ENCODE data around the gene NYNRIN. TPM values are rescaled to one million over a fixed set of nuclear protein-coding genes. Genes with fewer than 3 reads are reported as not detected.

NYNRIN gene
- total RNA-seq, 1 donor from 2014 or later: 8.0 TPM

- peak within 1 kb of the TSS; percentile 70 for H3K4me3 ChIP-seq
- intact Hi-C loops (cut with micrococcal nuclease): loop anchor here (5.0 kb wide), 1 partner anchor 65 kb away; no protein-coding TSS in a partner anchor
- H3K4me1 ChIP-seq: peaks cover 51% of the 10 kb centered on the region
- peak; percentile 75 for DNase-seq
- H3K27me3 ChIP-seq (ENCODE audit: low read depth): peaks cover 55% of the 10 kb centered on the region
- TF ChIP-seq CTCF (IDR thresholded peaks at IDR 0.05; ENCODE audit: borderline replicate concordance): no peak
- no peaks in the 10 kb centered on the region for H3K36me3 ChIP-seq
- no peaks in the 10 kb centered on the region for H3K9me3 ChIP-seq (replicated peaks)
- peak within 1 kb of the TSS; percentile 93 for H3K27ac ChIP-seq (replicated peaks)
Observed at GRCh38 chr14:24367514-24368211, 31.1 kb upstream of the NYNRIN start, which contains the start of gene NFATC4. Gene NFATC4, plus strand, starts transcription at chr14:24368184. Its CDS starts 157 bp downstream, at chr14:24368341.

GRCh38 chr14:24368212-24368561 lies 30.6 kb upstream of the NYNRIN start:
- H3K27ac ChIP-seq (replicated peaks): peak overlapping the region; percentile 93
- peaks cover 4% of the 10 kb centered on the region for H3K36me3 ChIP-seq
- H3K27me3 ChIP-seq (ENCODE audit: low read depth): peaks cover 55% of the 10 kb centered on the region
- no peak for DNase-seq
- H3K4me1 ChIP-seq: peaks cover 51% of the 10 kb centered on the region
- H3K4me3 ChIP-seq: peak overlapping the region; percentile 70
- no peak for TF ChIP-seq CTCF (IDR thresholded peaks at IDR 0.05; ENCODE audit: borderline replicate concordance)
- H3K9me3 ChIP-seq (replicated peaks): no peaks in the 10 kb centered on the region
- intact Hi-C loops (cut with micrococcal nuclease): loop anchor here (5.0 kb wide), 1 partner anchor 64 kb away; no protein-coding TSS in a partner anchor

GRCh38 chr14:24368562-24369252 lies 30.1 kb upstream of the NYNRIN start:
- Histone ChIP-seq H3K27ac (replicated peaks) (peak overlapping the region; percentile 93), H3K4me3 (peak overlapping the region; percentile 70), H3K9me3 (replicated peaks) (no peaks in the 10 kb centered on the region), H3K4me1 (peaks cover 51% of the 10 kb centered on the region), H3K36me3 (peaks cover 9% of the 10 kb centered on the region), H3K27me3 (ENCODE audit: low read depth) (peaks cover 51% of the 10 kb centered on the region)
- TF ChIP-seq CTCF (IDR thresholded peaks at IDR 0.05; ENCODE audit: borderline replicate concordance): no peak
- intact Hi-C loops (cut with micrococcal nuclease): loop anchor here (5.0 kb wide), 1 partner anchor 64 kb away; no protein-coding TSS in a partner anchor
- peak; percentile 52 for DNase-seq

GRCh38 chr14:24369463-24369862 lies 29.3 kb upstream of the NYNRIN start:
- Histone ChIP-seq H3K27ac (replicated peaks) (peak overlapping the region; percentile 93), H3K4me1 (peaks cover 51% of the 10 kb centered on the region), H3K27me3 (ENCODE audit: low read depth) (peaks cover 49% of the 10 kb centered on the region), H3K9me3 (replicated peaks) (no peaks in the 10 kb centered on the region), H3K4me3 (peak overlapping the region; percentile 70), H3K36me3 (peaks cover 9% of the 10 kb centered on the region)
- TF ChIP-seq CTCF (IDR thresholded peaks at IDR 0.05; ENCODE audit: borderline replicate concordance): no peak
- intact Hi-C loops (cut with micrococcal nuclease): loop anchor here (5.0 kb wide), 1 partner anchor 63 kb away; no protein-coding TSS in a partner anchor
- DNase-seq: no peak

- Histone ChIP-seq H3K4me1 (peaks cover 47% of the 10 kb centered on the region), H3K27me3 (ENCODE audit: low read depth) (peaks cover 49% of the 10 kb centered on the region), H3K27ac (replicated peaks) (peak overlapping the region; percentile 93), H3K4me3 (peak overlapping the region; percentile 70), H3K36me3 (peaks cover 9% of the 10 kb centered on the region), H3K9me3 (replicated peaks) (no peaks in the 10 kb centered on the region)
- TF ChIP-seq CTCF (IDR thresholded peaks at IDR 0.05; ENCODE audit: borderline replicate concordance): no peak
- intact Hi-C loops (cut with micrococcal nuclease): loop anchor here (5.0 kb wide), 1 partner anchor 62 kb away; no protein-coding TSS in a partner anchor
- no peak for DNase-seq
Observed at GRCh38 chr14:24369907-24370687, 28.7 kb upstream of the NYNRIN start.
